Frontal cortex (tissue), 1 donor: Measurements from ENCODE around the gene ATF6B. TPM values are rescaled to one million over a fixed set of nuclear protein-coding genes. Genes with fewer than 3 reads are reported as not detected.

Source experiments
- small RNA-seq: library from RNA; depleted of rRNA; stranded (forward); fragments of <200 nt; gene quantifications from one replicate; pipeline ENCODE3, GENCODE V24; 2014
- total RNA-seq: library from RNA; depleted of rRNA; stranded (reverse); fragments of >200 nt; gene quantifications from one replicate; pipeline ENCODE4 v1.2.3, GENCODE V29; 2014

Gene ATF6B
- total RNA-seq, 1 donor from 2014 or later = 13.0 TPM

Small RNAs within 50 kb of the gene (small RNA-seq; reads per million reads assigned to genes)
- not detected for gene RNA5SP206

Other genes with a start within 250 kb of the ATF6B start
- gene SLC44A4, start 249.2 kb downstream of the ATF6B start, total RNA-seq = not detected
- gene EHMT2, start 230.5 kb downstream of the ATF6B start, total RNA-seq = 102 TPM
- 25.7 TPM for gene ZBTB12, start 226.2 kb downstream of the ATF6B start, total RNA-seq
- gene C2, start 200.5 kb downstream of the ATF6B start, total RNA-seq = 3.7 TPM
- gene CFB, start 182.2 kb downstream of the ATF6B start, total RNA-seq = 0.82 TPM
- 45.7 TPM for gene NELFE, start 169.3 kb downstream of the ATF6B start, total RNA-seq
- gene SKIC2, start 169.1 kb downstream of the ATF6B start, total RNA-seq = 30.2 TPM
- gene DXO, start 156.1 kb downstream of the ATF6B start, total RNA-seq = 7.3 TPM
- gene C4A, start 146.2 kb downstream of the ATF6B start, total RNA-seq = 10.6 TPM
- 9.0 TPM for gene C4B, start 113.5 kb downstream of the ATF6B start, total RNA-seq
- gene CYP21A2, start 89.8 kb downstream of the ATF6B start, total RNA-seq = under 0.01 TPM
- 4.5 TPM for gene TNXB, start 18.9 kb downstream of the ATF6B start, total RNA-seq
- 4.5 TPM for gene FKBPL, start 2.0 kb upstream of the ATF6B start, total RNA-seq
- gene PRRT1, start 23.7 kb upstream of the ATF6B start, total RNA-seq = 0.41 TPM
- 9.8 TPM for gene PPT2, start 25.9 kb upstream of the ATF6B start, total RNA-seq
- gene EGFL8, start 36.3 kb upstream of the ATF6B start, total RNA-seq = 5.7 TPM
- gene AGPAT1, start 47.8 kb upstream of the ATF6B start, total RNA-seq = 14.3 TPM
- 104 TPM for gene RNF5, start 50.2 kb upstream of the ATF6B start, total RNA-seq
- 0.82 TPM for gene AGER, start 56.0 kb upstream of the ATF6B start, total RNA-seq
- 11.8 TPM for gene PBX2, start 62.0 kb upstream of the ATF6B start, total RNA-seq
- gene GPSM3, start 64.4 kb upstream of the ATF6B start, total RNA-seq = 0.41 TPM
- gene NOTCH4, start 95.8 kb upstream of the ATF6B start, total RNA-seq = 5.3 TPM
- gene TSBP1, start 243.7 kb upstream of the ATF6B start, total RNA-seq = not detected